Measurements from ENCODE around the gene CAPN13.

- TF ChIP-seq, protein P1, sequence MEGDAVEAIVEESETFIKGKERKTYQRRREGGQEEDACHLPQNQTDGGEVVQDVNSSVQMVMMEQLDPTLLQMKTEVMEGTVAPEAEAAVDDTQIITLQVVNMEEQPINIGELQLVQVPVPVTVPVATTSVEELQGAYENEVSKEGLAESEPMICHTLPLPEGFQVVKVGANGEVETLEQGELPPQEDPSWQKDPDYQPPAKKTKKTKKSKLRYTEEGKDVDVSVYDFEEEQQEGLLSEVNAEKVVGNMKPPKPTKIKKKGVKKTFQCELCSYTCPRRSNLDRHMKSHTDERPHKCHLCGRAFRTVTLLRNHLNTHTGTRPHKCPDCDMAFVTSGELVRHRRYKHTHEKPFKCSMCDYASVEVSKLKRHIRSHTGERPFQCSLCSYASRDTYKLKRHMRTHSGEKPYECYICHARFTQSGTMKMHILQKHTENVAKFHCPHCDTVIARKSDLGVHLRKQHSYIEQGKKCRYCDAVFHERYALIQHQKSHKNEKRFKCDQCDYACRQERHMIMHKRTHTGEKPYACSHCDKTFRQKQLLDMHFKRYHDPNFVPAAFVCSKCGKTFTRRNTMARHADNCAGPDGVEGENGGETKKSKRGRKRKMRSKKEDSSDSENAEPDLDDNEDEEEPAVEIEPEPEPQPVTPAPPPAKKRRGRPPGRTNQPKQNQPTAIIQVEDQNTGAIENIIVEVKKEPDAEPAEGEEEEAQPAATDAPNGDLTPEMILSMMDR (IDR thresholded peaks at IDR 0.05) = no peak
- TF ChIP-seq POLR2A (IDR thresholded peaks at IDR 0.05) (no peak), POLR2AphosphoS5 (IDR thresholded peaks at IDR 0.05) (no peak), EP300 (IDR thresholded peaks at IDR 0.05) (no peak)
Observed at GRCh38 chr2:30732376-30732775, 74.9 kb downstream of the CAPN13 start.
